Muscle layer of duodenum (tissue), 2 donors: Measurements from ENCODE around the gene EBF3.

Experiments used
- H3K27ac ChIP-seq: one replicate; pipeline ENCODE4 v1.7.0; 2013; ENCODE audit warnings: mild to moderate bottlenecking, low read length
- H3K27me3 ChIP-seq: one replicate; pipeline ENCODE4 v1.7.0; 2013; ENCODE audit warnings: low read depth, mild to moderate bottlenecking, control low read depth, low read length
- H3K36me3 ChIP-seq, 2 donors: one replicate each; pipeline ENCODE4 v1.7.0; 2013; ENCODE audit warnings: low read length in 2 of 2, control low read depth in 1 of 2, mild to moderate bottlenecking in 1 of 2; ENCODE audit not compliant: insufficient read depth in 2 of 2, control insufficient read depth in 1 of 2
- H3K4me1 ChIP-seq, 2 donors: one replicate each; pipeline ENCODE4 v1.7.0; 2013; ENCODE audit warnings: low read length in 2 of 2, mild to moderate bottlenecking in 2 of 2, control low read depth in 1 of 2, moderate library complexity in 1 of 2; ENCODE audit not compliant: insufficient read depth in 2 of 2, control insufficient read depth in 1 of 2
- H3K4me3 ChIP-seq, 2 donors: one replicate each; pipeline ENCODE4 v1.7.0; 2013; ENCODE audit warnings: low read length in 2 of 2, low read depth in 1 of 2, mild to moderate bottlenecking in 1 of 2
- H3K9me3 ChIP-seq, 2 donors: one replicate each; pipeline ENCODE4 v1.7.0; 2013; ENCODE audit warnings: low read length in 2 of 2, control low read depth in 1 of 2, mild to moderate bottlenecking in 1 of 2; ENCODE audit not compliant: control insufficient read depth in 1 of 2
- donor health status: healthy.

Gene EBF3

DNA sequence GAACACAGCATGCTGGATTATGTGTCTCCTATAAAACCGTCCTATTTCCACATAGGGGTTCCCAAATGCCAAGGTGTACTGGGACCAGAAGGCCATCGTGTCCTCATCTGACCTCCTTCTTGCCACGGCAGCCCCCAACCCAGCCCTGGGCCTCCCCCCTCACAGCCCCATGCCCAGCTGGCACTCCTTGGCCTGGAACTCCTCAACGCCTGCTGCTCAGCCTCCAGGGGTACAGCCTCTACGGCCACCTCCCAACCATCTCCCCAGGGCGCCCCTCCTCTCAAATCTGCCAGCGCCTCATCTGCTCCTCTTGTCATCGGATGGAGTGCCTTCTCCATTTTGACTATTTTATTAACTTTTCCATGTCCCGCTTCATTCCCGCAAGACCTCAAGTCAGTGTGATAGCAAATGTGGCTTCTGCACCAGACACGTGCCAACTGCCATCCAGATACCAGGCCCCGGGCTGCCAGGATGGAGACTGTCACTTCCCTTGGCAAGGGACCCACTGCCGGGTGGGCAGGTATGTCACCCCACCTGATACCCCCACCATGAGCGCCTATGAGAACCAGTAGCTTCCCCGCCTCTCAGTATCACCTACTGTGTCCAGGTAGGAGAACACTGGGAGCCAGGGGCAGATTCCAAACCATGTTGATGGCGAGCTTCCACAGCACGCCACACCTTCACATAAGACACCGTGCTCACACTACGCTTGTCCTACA lies 106.7 kb downstream of the EBF3 start:
- Histone ChIP-seq H3K4me3 (no peak overlapping the region), H3K27ac (no peak overlapping the region), H3K36me3 (no peaks in the 10 kb centered on the region), H3K4me1 (no peaks in the 10 kb centered on the region), H3K27me3 (no peaks in the 10 kb centered on the region), H3K9me3 (no peaks in the 10 kb centered on the region)

DNA sequence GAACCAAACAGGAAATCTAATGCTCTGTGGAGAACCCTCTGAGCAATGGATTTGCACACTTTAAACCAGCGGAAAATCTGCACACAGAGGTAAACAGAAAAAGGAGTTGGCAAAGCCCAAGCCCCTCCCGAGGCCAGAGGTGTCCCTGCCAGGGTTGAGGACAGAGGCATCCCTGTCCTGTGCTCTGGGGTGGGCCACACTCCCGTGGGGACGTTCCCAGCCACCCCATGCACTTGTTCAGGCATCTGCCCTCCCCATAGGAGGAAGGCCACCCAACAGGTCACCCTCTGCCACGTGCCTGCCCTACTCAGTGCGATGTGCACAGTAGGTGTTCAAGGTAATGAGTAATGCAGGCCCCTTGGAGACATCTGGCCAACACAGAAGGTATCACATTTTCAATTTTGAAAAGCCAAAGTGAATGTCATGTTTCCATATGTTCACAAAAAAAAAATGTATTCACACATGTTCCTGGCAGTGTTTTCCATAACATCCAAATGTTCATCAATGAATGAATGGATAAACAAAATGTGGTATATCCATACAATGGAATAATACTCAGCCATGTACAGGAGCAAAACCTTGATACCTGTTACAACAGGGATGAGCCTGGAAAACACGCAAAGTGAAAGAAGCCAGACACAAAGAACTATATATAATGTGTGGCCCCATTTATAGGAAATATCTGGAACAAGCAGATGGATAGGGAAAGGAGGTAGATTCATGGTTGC lies 108.1 kb downstream of the EBF3 start:
- H3K27me3 ChIP-seq: no peaks in the 10 kb centered on the region
- no peaks in the 10 kb centered on the region for H3K9me3 ChIP-seq
- no peaks in the 10 kb centered on the region for H3K4me1 ChIP-seq
- no peak overlapping the region for H3K27ac ChIP-seq
- H3K4me3 ChIP-seq: no peak overlapping the region
- H3K36me3 ChIP-seq: no peaks in the 10 kb centered on the region

DNA sequence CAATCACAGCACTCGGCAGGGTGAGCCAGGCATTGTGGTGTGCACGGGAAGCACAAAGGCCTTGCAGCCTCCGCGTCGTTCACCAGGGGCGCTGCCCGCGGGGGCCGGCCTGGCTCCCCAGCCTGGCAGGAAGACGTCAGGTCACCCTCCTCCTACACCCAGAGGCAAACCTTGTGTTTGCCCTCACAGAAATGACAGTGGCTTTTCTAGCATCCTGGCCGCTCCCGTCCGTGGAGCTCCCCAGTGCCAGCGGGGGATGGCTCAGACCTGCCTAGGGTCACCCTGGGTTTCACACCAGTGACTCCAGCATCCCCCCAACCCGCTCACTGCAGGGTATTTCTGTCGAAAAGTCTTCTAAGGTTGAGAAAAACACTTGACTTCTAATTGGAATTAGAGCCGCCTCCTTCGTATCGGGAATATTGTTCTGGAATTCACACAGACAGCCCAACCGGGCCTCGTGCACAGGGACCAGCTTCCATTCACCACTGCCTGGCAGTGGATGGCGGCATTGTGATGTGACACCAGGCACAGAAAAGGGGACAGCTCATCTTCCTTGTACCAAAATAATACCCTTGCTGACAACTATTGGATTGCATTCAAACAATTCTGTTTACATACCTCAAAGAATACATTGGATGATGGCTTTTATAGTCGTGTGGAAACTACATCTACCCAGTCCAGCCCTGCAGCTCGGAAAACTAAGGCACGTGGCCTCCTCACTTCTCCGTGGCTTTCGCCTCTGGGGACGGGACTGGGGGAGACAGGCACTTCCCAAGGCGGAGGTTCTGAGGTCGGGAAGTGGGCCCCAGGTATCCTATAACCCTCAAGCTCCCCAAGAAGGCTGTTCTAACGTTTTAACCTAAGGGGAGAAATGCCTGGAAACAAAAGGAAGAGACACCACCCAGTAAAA lies 109.0 kb downstream of the EBF3 start:
- H3K4me3 ChIP-seq: no peak overlapping the region
- no peak overlapping the region for H3K27ac ChIP-seq
- no peaks in the 10 kb centered on the region for H3K9me3 ChIP-seq
- H3K36me3 ChIP-seq: no peaks in the 10 kb centered on the region
- H3K27me3 ChIP-seq: no peaks in the 10 kb centered on the region
- H3K4me1 ChIP-seq: no peaks in the 10 kb centered on the region

DNA sequence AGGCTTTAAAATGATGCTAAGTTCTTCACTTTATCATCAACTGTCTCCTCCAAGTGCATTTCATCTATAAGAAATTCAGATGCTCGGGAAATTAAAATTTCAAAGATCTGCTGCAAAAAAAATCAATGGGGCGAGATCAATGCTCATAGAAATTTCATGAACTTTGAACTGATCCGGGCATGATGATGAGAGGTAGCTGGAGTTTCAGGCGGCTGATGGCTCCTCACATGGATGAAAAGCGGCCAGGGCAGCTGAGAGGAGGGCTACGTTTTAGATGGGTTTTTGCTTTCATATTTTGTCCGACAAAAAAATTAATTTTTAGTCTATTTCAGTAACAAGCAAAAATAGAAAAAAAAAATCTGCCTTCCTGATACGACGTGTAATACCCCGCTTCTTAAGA lies 109.9 kb downstream of the EBF3 start:
- Histone ChIP-seq H3K27me3 (no peaks in the 10 kb centered on the region), H3K27ac (no peak overlapping the region), H3K9me3 (no peaks in the 10 kb centered on the region), H3K36me3 (no peaks in the 10 kb centered on the region), H3K4me3 (no peak overlapping the region), H3K4me1 (no peaks in the 10 kb centered on the region)

DNA sequence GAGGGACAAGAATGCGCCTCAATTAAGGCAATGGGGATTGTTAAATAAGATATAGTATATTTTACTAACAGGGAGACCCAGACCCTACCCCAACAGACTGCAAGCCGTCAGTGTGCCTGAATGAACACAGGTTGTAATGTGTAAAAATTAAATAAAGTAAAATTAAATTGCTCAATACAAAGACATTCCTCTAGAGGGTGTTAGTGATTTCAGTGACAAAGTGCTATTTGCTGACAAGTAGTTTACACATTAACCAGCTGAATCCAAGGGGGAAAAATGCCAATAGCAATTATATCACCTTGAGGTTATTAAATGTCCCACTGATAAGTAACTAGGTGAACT lies 110.5 kb downstream of the EBF3 start:
- no peaks in the 10 kb centered on the region for H3K4me1 ChIP-seq
- H3K36me3 ChIP-seq: no peaks in the 10 kb centered on the region
- H3K4me3 ChIP-seq: no peak overlapping the region
- no peak overlapping the region for H3K27ac ChIP-seq
- H3K9me3 ChIP-seq: no peaks in the 10 kb centered on the region
- no peaks in the 10 kb centered on the region for H3K27me3 ChIP-seq

DNA sequence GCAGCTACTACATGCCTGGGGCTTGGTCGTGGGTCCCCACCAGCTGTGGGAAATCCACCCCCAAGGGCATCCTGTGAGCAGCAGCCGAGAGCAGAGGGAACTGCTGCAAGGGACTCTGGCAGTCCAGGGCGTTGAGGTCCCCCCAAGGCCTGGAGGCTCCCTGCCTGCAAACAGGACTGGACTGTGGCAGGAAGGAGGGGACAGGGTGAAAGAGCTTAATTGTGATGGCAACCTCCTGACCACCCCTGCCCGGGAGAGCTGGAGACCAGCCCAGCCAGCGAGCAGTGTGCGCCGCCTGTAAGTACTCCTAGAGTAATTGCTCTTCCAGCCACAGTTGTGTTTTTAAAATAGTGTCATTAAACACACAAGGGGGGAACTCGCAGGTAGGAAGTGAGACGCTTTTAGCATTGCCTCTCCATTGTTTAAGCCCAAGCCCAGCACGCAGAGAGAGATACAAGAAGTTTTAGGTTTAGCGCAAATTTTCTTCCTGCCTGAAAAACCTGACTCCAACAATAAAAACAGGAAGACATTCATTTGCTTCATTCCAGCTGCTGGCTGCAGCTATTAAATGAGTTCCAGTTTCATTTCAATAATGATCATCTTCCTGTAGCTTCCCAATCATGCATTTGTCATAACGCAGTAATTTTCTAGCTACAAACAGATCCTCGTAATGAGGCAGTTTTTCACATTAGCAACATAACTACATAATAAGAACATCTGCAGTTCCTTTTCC lies 111.1 kb downstream of the EBF3 start:
- Histone ChIP-seq H3K36me3 (no peaks in the 10 kb centered on the region), H3K27ac (no peak overlapping the region), H3K9me3 (no peaks in the 10 kb centered on the region), H3K4me1 (no peaks in the 10 kb centered on the region), H3K27me3 (no peaks in the 10 kb centered on the region), H3K4me3 (no peak overlapping the region)

DNA sequence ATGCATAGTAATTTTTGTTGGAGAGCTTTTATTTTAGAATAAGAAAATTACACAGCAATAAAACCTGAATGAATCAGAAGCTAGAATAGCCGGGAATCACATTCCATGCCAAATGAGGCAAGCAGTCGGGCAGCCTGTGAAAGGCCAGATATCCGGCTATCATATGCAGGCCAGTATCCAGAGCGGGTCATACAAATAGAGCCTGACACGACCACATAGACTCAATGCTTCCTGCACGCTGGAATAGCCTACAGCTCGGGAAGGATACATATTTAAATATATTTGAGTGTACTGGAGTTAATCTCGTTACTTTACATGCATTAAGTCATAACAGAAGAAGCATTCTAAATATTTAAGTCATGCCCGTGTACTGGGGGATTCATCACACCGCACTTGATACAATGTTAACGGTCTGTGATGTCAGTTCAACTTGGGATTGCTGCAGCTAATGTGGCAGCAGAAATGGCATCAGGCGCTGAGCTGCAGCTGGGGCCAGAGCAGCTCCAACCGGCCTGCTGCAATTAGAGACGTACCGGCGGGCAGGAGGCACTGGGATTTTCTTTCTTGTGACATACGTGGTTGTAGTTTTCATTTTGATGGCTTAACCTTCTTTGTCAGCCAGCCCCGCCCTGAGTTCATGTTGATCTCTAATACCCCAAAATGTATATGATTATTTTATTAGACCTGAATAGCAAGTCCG lies 112.0 kb downstream of the EBF3 start:
- Histone ChIP-seq H3K36me3 (no peaks in the 10 kb centered on the region), H3K4me3 (no peak overlapping the region), H3K4me1 (no peaks in the 10 kb centered on the region), H3K27me3 (no peaks in the 10 kb centered on the region), H3K27ac (no peak overlapping the region), H3K9me3 (no peaks in the 10 kb centered on the region)

DNA sequence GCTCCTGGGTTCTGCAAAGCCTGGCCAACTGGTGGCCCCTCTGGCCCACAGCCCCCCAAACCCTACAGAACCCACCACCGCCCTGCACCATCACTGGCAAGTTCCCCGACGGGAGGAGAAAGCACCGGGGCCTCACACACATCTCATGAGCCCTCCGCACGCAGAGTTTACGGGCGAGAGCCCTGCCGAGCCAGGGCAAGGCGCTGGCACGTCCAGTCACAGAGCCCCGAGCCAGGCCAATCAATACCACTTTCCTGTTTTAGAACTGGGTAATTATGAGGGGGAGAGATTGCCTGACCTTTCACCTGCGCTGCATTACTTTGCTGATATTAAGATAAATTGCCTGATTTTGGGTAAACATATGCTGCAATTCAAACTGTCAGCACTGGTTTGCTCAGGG lies 113.3 kb downstream of the EBF3 start:
- H3K4me3 ChIP-seq: no peak overlapping the region

DNA sequence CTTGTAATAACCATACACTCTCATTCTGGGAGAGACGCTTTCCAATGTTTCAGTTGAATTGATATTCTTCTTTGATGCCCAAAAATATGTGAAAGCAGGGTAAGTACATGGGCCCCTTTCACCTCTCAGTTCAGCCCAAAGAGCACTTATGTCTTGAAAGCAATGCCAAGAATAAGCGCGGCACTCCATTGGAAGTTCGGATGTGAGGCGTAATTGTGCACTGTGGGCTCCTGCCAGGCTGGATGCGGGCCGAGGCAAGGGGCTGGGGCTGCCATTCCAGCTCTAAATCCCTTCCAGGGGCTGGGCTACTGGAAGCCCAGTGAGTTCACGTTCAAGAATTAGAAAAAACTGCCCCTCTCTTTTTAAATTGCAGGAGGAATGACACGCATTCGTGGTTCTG lies 113.8 kb downstream of the EBF3 start:
- Histone ChIP-seq H3K9me3 (no peaks in the 10 kb centered on the region), H3K27ac (no peak overlapping the region), H3K36me3 (no peaks in the 10 kb centered on the region), H3K4me3 (no peak overlapping the region), H3K4me1 (no peaks in the 10 kb centered on the region), H3K27me3 (no peaks in the 10 kb centered on the region)

More for the DNA sequence above, 113.3 kb downstream of the EBF3 start:
- Histone ChIP-seq H3K27me3 (no peaks in the 10 kb centered on the region), H3K27ac (no peak overlapping the region), H3K36me3 (no peaks in the 10 kb centered on the region), H3K4me1 (no peaks in the 10 kb centered on the region), H3K9me3 (no peaks in the 10 kb centered on the region)

DNA sequence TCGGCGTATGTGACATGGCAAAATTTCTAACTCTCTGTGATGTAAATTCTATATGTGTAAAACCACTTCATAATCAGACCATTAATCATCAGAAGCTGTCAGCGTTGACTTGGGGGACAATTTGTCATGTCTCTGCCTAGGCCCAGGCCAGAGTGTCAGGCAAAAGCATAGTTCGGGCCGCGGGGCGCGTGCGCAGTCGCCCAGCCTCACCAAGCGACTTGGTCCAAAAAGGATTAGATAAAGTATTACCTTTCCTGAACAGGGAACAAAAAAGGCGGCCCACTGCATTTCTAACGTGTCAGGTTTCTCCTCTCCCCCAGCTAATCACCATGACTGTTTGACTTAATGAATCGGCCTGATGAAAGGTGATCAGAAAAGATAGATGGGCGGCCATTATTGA lies 114.2 kb downstream of the EBF3 start:
- Histone ChIP-seq H3K4me1 (no peaks in the 10 kb centered on the region), H3K27me3 (no peaks in the 10 kb centered on the region), H3K4me3 (no peak overlapping the region), H3K9me3 (no peaks in the 10 kb centered on the region), H3K27ac (no peak overlapping the region), H3K36me3 (no peaks in the 10 kb centered on the region)
